ENCODE measurements around the gene TENM3.

Gene TENM3

GRCh38 chr4:182492423-182492822, 249.2 kb downstream of the TENM3 start:
- Histone ChIP-seq H3K4me1 (ENCODE audit: control insufficient read depth in 2 of 2, insufficient read depth in 1 of 2, low read depth in 1 of 2, low read length in 2 of 2) (no peaks in the 10 kb centered on the region), H3K9me3 (replicated peaks in 1 of 2; ENCODE audit: control insufficient read depth in 2 of 2, insufficient read depth in 1 of 2, low read depth in 1 of 2, low read length in 2 of 2) (peaks cover 0 to 6% of the 10 kb centered on the region in 2 donors)
- no CpG with 5 or more reads among the region's 3 CpGs for WGBS, 2 donors (ENCODE audit: extremely low coverage in 2 of 2, insufficient read length in 2 of 2, insufficient replicate concordance in 1 of 2)

GRCh38 chr4:182493377-182493776, 250.2 kb downstream of the TENM3 start:
- Histone ChIP-seq H3K4me3 (ENCODE audit: low read length in 2 of 2) (no peak overlapping the region), H3K79me1 (ENCODE audit: low read depth, low read length) (no peaks in the 10 kb centered on the region), H4K91ac (ENCODE audit: low read depth, low read length, poor library complexity) (no peak overlapping the region), H3K27me3 (ENCODE audit: control insufficient read depth in 3 of 3, insufficient read depth in 3 of 3, low read depth in 1 of 3, low read length in 3 of 3) (no peaks in the 10 kb centered on the region), H3K9ac (ENCODE audit: low read depth, low read length, poor library complexity) (no peak overlapping the region), H3K36me3 (replicated peaks in 1 of 2; ENCODE audit: control insufficient read depth in 2 of 2, insufficient read depth in 2 of 2, low read length in 2 of 2) (peaks cover 0 to 6% of the 10 kb centered on the region in 2 donors), H2BK12ac (ENCODE audit: low read length) (no peak overlapping the region), H3K4ac (ENCODE audit: low read length) (no peak overlapping the region), H3K27ac (replicated peaks; ENCODE audit: low read length) (no peak overlapping the region), H3K4me1 (ENCODE audit: control insufficient read depth in 2 of 2, insufficient read depth in 1 of 2, low read depth in 1 of 2, low read length in 2 of 2) (no peaks in the 10 kb centered on the region), H4K8ac (ENCODE audit: low read depth, low read length) (no peak overlapping the region), H2AK5ac (ENCODE audit: low read depth, low read length) (no peak overlapping the region), H3K18ac (ENCODE audit: low read length) (no peak overlapping the region), H3K4me2 (ENCODE audit: insufficient read depth, low read length, poor library complexity, severe bottlenecking) (no peak overlapping the region), H2AFZ (ENCODE audit: low read length) (no peak overlapping the region), H2BK120ac (ENCODE audit: low read depth, low read length) (no peak overlapping the region), H3K23ac (ENCODE audit: low read depth, low read length, poor library complexity) (no peak overlapping the region), H2BK15ac (ENCODE audit: low read length) (no peak overlapping the region), H2BK5ac (ENCODE audit: low read length) (no peak overlapping the region), H3K14ac (ENCODE audit: low read length) (no peak overlapping the region), H3K9me3 (replicated peaks in 1 of 2; ENCODE audit: control insufficient read depth in 2 of 2, insufficient read depth in 1 of 2, low read depth in 1 of 2, low read length in 2 of 2) (peaks cover 0 to 6% of the 10 kb centered on the region in 2 donors)
- no peak for DNase-seq (ENCODE audit: low spot score)
- no CpG with 5 or more reads among the region's 3 CpGs for WGBS, 2 donors (ENCODE audit: extremely low coverage in 2 of 2, insufficient read length in 2 of 2, insufficient replicate concordance in 1 of 2)

More at GRCh38 chr4:182492423-182492822, 249.2 kb downstream of the TENM3 start:
- no peak overlapping the region for H2BK120ac ChIP-seq (ENCODE audit: low read depth, low read length)
- H3K4me3 ChIP-seq (ENCODE audit: low read length in 2 of 2), result no peak overlapping the region
- H3K4me2 ChIP-seq (ENCODE audit: insufficient read depth, low read length, poor library complexity, severe bottlenecking), result no peak overlapping the region
- H4K91ac ChIP-seq (ENCODE audit: low read depth, low read length, poor library complexity), result no peak overlapping the region
- H2BK15ac ChIP-seq (ENCODE audit: low read length), result no peak overlapping the region
- DNase-seq (ENCODE audit: low spot score), result no peak
- no peak overlapping the region for H2BK12ac ChIP-seq (ENCODE audit: low read length)
- H3K27me3 ChIP-seq (ENCODE audit: control insufficient read depth in 3 of 3, insufficient read depth in 3 of 3, low read depth in 1 of 3, low read length in 3 of 3), result no peaks in the 10 kb centered on the region
- H3K18ac ChIP-seq (ENCODE audit: low read length), result no peak overlapping the region
- H3K27ac ChIP-seq (replicated peaks; ENCODE audit: low read length), result no peak overlapping the region
- no peak overlapping the region for H4K8ac ChIP-seq (ENCODE audit: low read depth, low read length)
- no peak overlapping the region for H3K23ac ChIP-seq (ENCODE audit: low read depth, low read length, poor library complexity)
- H2AFZ ChIP-seq (ENCODE audit: low read length), result no peak overlapping the region
- H3K36me3 ChIP-seq (replicated peaks in 1 of 2; ENCODE audit: control insufficient read depth in 2 of 2, insufficient read depth in 2 of 2, low read length in 2 of 2), result peaks cover 0 to 6% of the 10 kb centered on the region in 2 donors
- H2AK5ac ChIP-seq (ENCODE audit: low read depth, low read length), result no peak overlapping the region
- H3K79me1 ChIP-seq (ENCODE audit: low read depth, low read length), result no peaks in the 10 kb centered on the region
- H2BK5ac ChIP-seq (ENCODE audit: low read length), result no peak overlapping the region
- no peak overlapping the region for H3K14ac ChIP-seq (ENCODE audit: low read length)
- no peak overlapping the region for H3K4ac ChIP-seq (ENCODE audit: low read length)
- no peak overlapping the region for H3K9ac ChIP-seq (ENCODE audit: low read depth, low read length, poor library complexity)

- Histone ChIP-seq H3K4me2 (ENCODE audit: insufficient read depth, low read length, poor library complexity, severe bottlenecking) (no peak overlapping the region), H2BK15ac (ENCODE audit: low read length) (no peak overlapping the region), H4K91ac (ENCODE audit: low read depth, low read length, poor library complexity) (no peak overlapping the region), H3K4me3 (ENCODE audit: low read length in 2 of 2) (no peak overlapping the region), H2AK5ac (ENCODE audit: low read depth, low read length) (no peak overlapping the region), H3K36me3 (replicated peaks in 1 of 2; ENCODE audit: control insufficient read depth in 2 of 2, insufficient read depth in 2 of 2, low read length in 2 of 2) (no peaks in the 10 kb centered on the region), H3K23ac (ENCODE audit: low read depth, low read length, poor library complexity) (no peak overlapping the region), H3K18ac (ENCODE audit: low read length) (no peak overlapping the region), H2BK5ac (ENCODE audit: low read length) (no peak overlapping the region), H3K14ac (ENCODE audit: low read length) (no peak overlapping the region), H4K8ac (ENCODE audit: low read depth, low read length) (no peak overlapping the region), H2AFZ (ENCODE audit: low read length) (no peak overlapping the region), H3K4ac (ENCODE audit: low read length) (no peak overlapping the region), H3K27ac (replicated peaks; ENCODE audit: low read length) (no peak overlapping the region), H3K9me3 (replicated peaks in 1 of 2; ENCODE audit: control insufficient read depth in 2 of 2, insufficient read depth in 1 of 2, low read depth in 1 of 2, low read length in 2 of 2) (peaks cover 0 to 2% of the 10 kb centered on the region in 2 donors), H3K27me3 (ENCODE audit: control insufficient read depth in 3 of 3, insufficient read depth in 3 of 3, low read depth in 1 of 3, low read length in 3 of 3) (no peaks in the 10 kb centered on the region), H2BK120ac (ENCODE audit: low read depth, low read length) (no peak overlapping the region), H3K9ac (ENCODE audit: low read depth, low read length, poor library complexity) (no peak overlapping the region), H3K79me1 (ENCODE audit: low read depth, low read length) (no peaks in the 10 kb centered on the region), H2BK12ac (ENCODE audit: low read length) (no peak overlapping the region), H3K4me1 (ENCODE audit: control insufficient read depth in 2 of 2, insufficient read depth in 1 of 2, low read depth in 1 of 2, low read length in 2 of 2) (no peaks in the 10 kb centered on the region)
- WGBS, 2 donors (ENCODE audit: extremely low coverage in 2 of 2, insufficient read length in 2 of 2, insufficient replicate concordance in 1 of 2), result no CpG with 5 or more reads among the region's 2 CpGs
- no peak for DNase-seq (ENCODE audit: low spot score)
Observed at GRCh38 chr4:182494103-182494502, 250.9 kb downstream of the TENM3 start.

GRCh38 chr4:182495031-182495430, 251.8 kb downstream of the TENM3 start:
- Histone ChIP-seq H3K79me1 (ENCODE audit: low read depth, low read length) (no peaks in the 10 kb centered on the region), H4K91ac (ENCODE audit: low read depth, low read length, poor library complexity) (no peak overlapping the region), H2BK12ac (ENCODE audit: low read length) (no peak overlapping the region), H2BK15ac (ENCODE audit: low read length) (no peak overlapping the region), H3K4ac (ENCODE audit: low read length) (no peak overlapping the region), H2AK5ac (ENCODE audit: low read depth, low read length) (no peak overlapping the region), H3K9ac (ENCODE audit: low read depth, low read length, poor library complexity) (no peak overlapping the region), H3K9me3 (replicated peaks in 1 of 2; ENCODE audit: control insufficient read depth in 2 of 2, insufficient read depth in 1 of 2, low read depth in 1 of 2, low read length in 2 of 2) (no peaks in the 10 kb centered on the region), H3K23ac (ENCODE audit: low read depth, low read length, poor library complexity) (no peak overlapping the region), H2BK5ac (ENCODE audit: low read length) (no peak overlapping the region), H2BK120ac (ENCODE audit: low read depth, low read length) (no peak overlapping the region), H3K4me2 (ENCODE audit: insufficient read depth, low read length, poor library complexity, severe bottlenecking) (no peak overlapping the region), H3K4me3 (ENCODE audit: low read length in 2 of 2) (no peak overlapping the region), H2AFZ (ENCODE audit: low read length) (no peak overlapping the region), H3K27me3 (ENCODE audit: control insufficient read depth in 3 of 3, insufficient read depth in 3 of 3, low read depth in 1 of 3, low read length in 3 of 3) (no peaks in the 10 kb centered on the region), H3K18ac (ENCODE audit: low read length) (no peak overlapping the region), H4K8ac (ENCODE audit: low read depth, low read length) (no peak overlapping the region), H3K4me1 (ENCODE audit: control insufficient read depth in 2 of 2, insufficient read depth in 1 of 2, low read depth in 1 of 2, low read length in 2 of 2) (no peaks in the 10 kb centered on the region), H3K36me3 (replicated peaks in 1 of 2; ENCODE audit: control insufficient read depth in 2 of 2, insufficient read depth in 2 of 2, low read length in 2 of 2) (no peaks in the 10 kb centered on the region), H3K27ac (replicated peaks; ENCODE audit: low read length) (no peak overlapping the region), H3K14ac (ENCODE audit: low read length) (no peak overlapping the region)
- no CpG with 5 or more reads among the region's 5 CpGs for WGBS, 2 donors (ENCODE audit: extremely low coverage in 2 of 2, insufficient read length in 2 of 2, insufficient replicate concordance in 1 of 2)
- no peak for DNase-seq (ENCODE audit: low spot score)

Data from neuronal stem cell (in vitro differentiated cells).